A549 (cell line): ENCODE data around the gene GLS. TPM values are rescaled to one million over a fixed set of nuclear protein-coding genes. Genes with fewer than 3 reads are reported as not detected.

Experiments
- ATAC-seq, 2 experiments: fragments of 200-7000 bp in 1 of 2; fragments of >200 bp in 1 of 2; cut with Nextera tagmentation in 1 of 2; cut with Tn5 transposase in 1 of 2; 3 replicates each; pipeline versions ENCODE4 v1.8.0 to v1.9.1; 2018 to 2020; ENCODE audit warnings: mild to moderate bottlenecking in 1 of 2, moderate library complexity in 1 of 2
- CTCF ChIA-PET: fragments of 300-600 bp; sonication (Branson Sonifier 250); formaldehyde crosslinking; extraction: SDS; loops from one replicate; lab custom pipeline; 2021; ENCODE audit warnings: antibody characterized with exemption, inconsistent platforms; lab: Yijun Ruan, JAX
- POLR2A ChIA-PET: fragments of 350-600 bp; formaldehyde crosslinking; extraction: SDS; loops from one replicate; lab custom pipeline; 2021; ENCODE audit warnings: antibody characterized with exemption, inconsistent platforms; lab: Yijun Ruan, JAX
- DNase-seq, 2 experiments: peaks; one replicate each; pipeline versions ENCODE4 v3.0.0 to v3.0.0-alpha.2; 2011 to 2016; ENCODE audit warnings: low read depth in 1 of 2, low spot score in 1 of 2
- FAIRE-seq: peaks from 2 replicates; lab custom pipeline; 2011; peaks lifted over from hg19 to GRCh38; lab: Jason Lieb, UNC
- H3K27ac ChIP-seq, 2 experiments: fragments of >200 bp; sonication (Bioruptor Twin); formaldehyde crosslinking; 3 replicates each; pipeline ENCODE4 v1.5.1; 2016 to 2017
- H3K4me1 ChIP-seq: fragments of >200 bp; sonication (Bioruptor Twin); formaldehyde crosslinking; 3 replicates; pipeline ENCODE4 v1.6.1; 2016
- H3K4me2 ChIP-seq: fragments of >200 bp; sonication (Bioruptor Twin); formaldehyde crosslinking; 3 replicates; pipeline ENCODE4 v1.6.1; 2016
- H3K4me3 ChIP-seq: fragments of >200 bp; sonication (Bioruptor Twin); formaldehyde crosslinking; 3 replicates; pipeline ENCODE4 v1.5.1; 2016
- H3K9me3 ChIP-seq: fragments of >200 bp; sonication (Bioruptor Twin); formaldehyde crosslinking; 3 replicates; pipeline ENCODE4 v1.6.1; 2016
- CBX2 ChIP-seq: fragments of 200-600 bp; sonication (generic); IDR thresholded peaks from 2 replicates; pipeline ENCODE4 v1.6.1; 2016; ENCODE audit warnings: low read depth, mild to moderate bottlenecking, borderline replicate concordance
- CEBPB ChIP-seq, 2 experiments: fragments of >200 bp in 1 of 2; sonication (Bioruptor Twin) in 1 of 2; formaldehyde crosslinking in 1 of 2; IDR thresholded peaks; 2 replicates each; pipeline ENCODE4 v1.6.1; 2012 to 2016
- EHF ChIP-seq: fragments of 250-450 bp; sonication (Bioruptor Pico); IDR thresholded peaks from 2 replicates; pipeline ENCODE4 v1.5.0; 2020; ENCODE audit warnings: mild to moderate bottlenecking
- FOSL2 ChIP-seq, 2 experiments: fragments of 450-650 bp in 1 of 2; fragments of >200 bp in 1 of 2; sonication (Bioruptor Twin) in 1 of 2; formaldehyde crosslinking; IDR thresholded peaks; 2 replicates each; pipeline versions ENCODE4 v1.5.0 to v1.6.1; 2016 to 2020; ENCODE audit warnings: mild to moderate bottlenecking in 1 of 2, moderate library complexity in 1 of 2
- FOXS1 ChIP-seq: fragments of 250-450 bp; sonication (Bioruptor Pico); IDR thresholded peaks from 2 replicates; pipeline ENCODE4 v1.5.0; 2020; ENCODE audit warnings: mild to moderate bottlenecking, moderate library complexity
- HOXB5 ChIP-seq: fragments of 250-450 bp; sonication (Bioruptor Pico); IDR thresholded peaks from 2 replicates; pipeline ENCODE4 v1.5.0; 2020; ENCODE audit warnings: mild to moderate bottlenecking, moderate library complexity
- JUNB ChIP-seq: fragments of >200 bp; sonication (Bioruptor Twin); formaldehyde crosslinking; IDR thresholded peaks from 2 replicates; pipeline ENCODE4 v1.6.1; 2016
- KDM1A ChIP-seq: fragments of 200-600 bp; sonication (generic); IDR thresholded peaks from 2 replicates; pipeline ENCODE4 v1.6.1; 2016; ENCODE audit warnings: low read depth, mild to moderate bottlenecking
- KDM5A ChIP-seq: fragments of 200-600 bp; sonication (generic); IDR thresholded peaks from 2 replicates; pipeline ENCODE4 v1.6.1; 2016; ENCODE audit warnings: antibody characterized with exemption, mild to moderate bottlenecking
- RCOR1 ChIP-seq: fragments of 150-350 bp; IDR thresholded peaks from 2 replicates; pipeline ENCODE4 v1.6.1; 2014; ENCODE audit warnings: antibody characterized with exemption, low read length, low read depth
- RNF2 ChIP-seq: fragments of 200-600 bp; sonication (generic); IDR thresholded peaks from 2 replicates; pipeline ENCODE4 v1.6.1; 2016; ENCODE audit warnings: low read depth, mild to moderate bottlenecking, antibody characterized with exemption, moderate library complexity, borderline replicate concordance
- TP53 ChIP-seq: fragments of 250-450 bp; sonication (Bioruptor Pico); IDR thresholded peaks from 2 replicates; pipeline ENCODE4 v1.5.0; 2021; ENCODE audit warnings: mild to moderate bottlenecking, moderate library complexity
- ZC3H11A ChIP-seq: fragments of 450-650 bp; IDR thresholded peaks from 2 replicates; pipeline ENCODE4 v1.6.1; 2014; ENCODE audit warnings: antibody characterized with exemption, mild to moderate bottlenecking
- ZSCAN20 ChIP-seq: fragments of 250-450 bp; sonication (Bioruptor Pico); IDR thresholded peaks from 2 replicates; pipeline ENCODE4 v1.8.0; 2022; ENCODE audit warnings: mild to moderate bottlenecking, moderate library complexity
- WGBS: methylation state at CpG from one replicate; pipeline ENCODE4 v1.1.6; 2017; ENCODE audit errors: missing lambda C conversion rate; 5-methylcytosine and 5-hydroxymethylcytosine counted together
- polyA plus RNA-seq, 4 experiments: library from polyadenylated mRNA; depleted of rRNA in 3 of 4; stranded (reverse); fragments of >200 nt; fragmentation: RNase III in 1 of 4; extraction: RNeasy Plus Mini Kit Qiagen cat#74134 plus additional on column Dnase treatment in 1 of 4; gene quantifications; 2 replicates in 3 of 4; 3 replicates in 1 of 4; pipeline ENCODE4 v1.2.3, GENCODE V29; 2011 to 2017
- TF ChIP-seq, protein P1 (sequence below): fragments of 150-350 bp; IDR thresholded peaks from 2 replicates; pipeline ENCODE4 v1.6.1; 2014; ENCODE audit warnings: low read depth, mild to moderate bottlenecking, low read length
- TF ChIP-seq, protein P2 (sequence below): IDR thresholded peaks from 2 replicates; pipeline ENCODE4 v1.6.1; 2012; ENCODE audit warnings: low read depth, borderline replicate concordance
- TF ChIP-seq, protein P3 (sequence below): fragments of 250-450 bp; sonication (Bioruptor Pico); IDR thresholded peaks from 2 replicates; pipeline ENCODE4 v1.5.0; 2021; ENCODE audit warnings: mild to moderate bottlenecking, moderate library complexity, borderline replicate concordance

GLS gene
- polyA plus RNA-seq, 2 of the 4 experiments (the other 2 are of a cell fraction): 269 to 321 TPM

DNA sequence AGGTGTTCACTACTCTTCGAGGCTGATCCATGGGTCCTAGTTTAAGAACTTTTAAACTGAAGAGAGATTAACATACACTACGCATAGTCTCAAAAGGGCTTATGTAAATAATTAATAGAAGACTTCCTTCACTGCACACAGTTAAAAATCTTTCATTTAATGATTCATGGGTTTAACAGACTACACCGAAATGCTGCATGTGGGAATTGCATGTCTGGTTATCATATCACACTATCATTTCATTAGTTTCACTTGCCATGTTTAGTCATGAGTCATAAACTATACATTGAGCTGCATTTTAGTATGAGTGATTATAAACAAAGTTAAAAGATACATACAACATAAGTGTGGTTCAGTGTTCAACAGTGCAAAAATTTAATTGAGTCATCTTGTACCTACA, 31.2 kb downstream of the GLS start:
- 8% methylated on average over 3 of the region's 3 CpGs for WGBS
- DNase-seq: peak in 1 of 2 experiments; percentile 29
- H3K4me2 ChIP-seq: peak overlapping the region; percentile 84
- TF ChIP-seq FOSL2 (IDR thresholded peaks at IDR 0.05) (no peak), FOSL2 (CRISPR knock-in tag; IDR thresholded peaks at IDR 0.05) (peak; percentile 78), HOXB5 (CRISPR knock-in tag) (no peak), JUNB (peak; percentile 17; the same call in 1 of the 2 replicates)
- TF ChIP-seq, all 56 proteins: peak for 2
- ChIA-PET POLR2A (no interaction called here), CTCF (interaction anchor here (0.7 kb wide), 1 partner anchor 25 kb away, joined by 4 read pairs; no protein-coding TSS in a partner anchor)
- Histone ChIP-seq H3K9me3 (no peaks in the 10 kb centered on the region), H3K4me3 (peak overlapping the region; percentile 14; the same call in 1 of the 3 replicates), H3K27ac (peak overlapping the region; percentile 58 to 66), H3K4me1 (peaks cover 86% of the 10 kb centered on the region)
- FAIRE-seq (peak; percentile 74), ATAC-seq (peak; percentile 55 to 63; a peak in 4 of 6 replicates)

DNA sequence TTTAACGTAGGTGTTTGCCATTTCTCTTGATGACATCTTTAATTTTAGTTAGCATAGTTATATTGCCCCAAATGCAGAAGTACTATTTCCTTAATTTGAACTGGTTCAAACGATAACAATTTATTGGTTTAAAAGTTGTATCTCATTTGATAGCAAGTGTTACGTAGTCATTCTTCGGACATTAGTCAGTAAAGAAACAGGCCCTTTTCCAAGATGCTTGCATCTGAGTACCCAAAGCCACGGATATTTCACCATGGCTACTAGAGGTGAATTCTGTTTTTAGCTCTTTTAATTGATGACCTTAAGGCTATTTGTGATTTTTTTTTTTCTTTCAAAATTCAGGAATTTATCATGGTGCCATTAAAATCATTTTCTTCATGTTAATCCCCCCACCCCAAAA, 32.1 kb downstream of the GLS start:
- Histone ChIP-seq H3K4me2 (peak overlapping the region; percentile 84), H3K4me1 (peaks cover 89% of the 10 kb centered on the region), H3K9me3 (no peaks in the 10 kb centered on the region), H3K27ac (peak overlapping the region; percentile 51 to 58; a peak in 3 of 6 replicates), H3K4me3 (no peak overlapping the region)
- DNase-seq: no peak
- WGBS: 66% methylated on average over 5 of the region's 5 CpGs
- POLR2A ChIA-PET: no interaction called here
- TF ChIP-seq KDM1A: no peak
- no peak for TF ChIP-seq KDM5A
- no peak for TF ChIP-seq CBX2
- TF ChIP-seq EHF (CRISPR knock-in tag): no peak
- TF ChIP-seq TP53 (CRISPR knock-in tag): no peak
- no peak for TF ChIP-seq JUNB
- TF ChIP-seq ZC3H11A: no peak
- TF ChIP-seq, protein P1, sequence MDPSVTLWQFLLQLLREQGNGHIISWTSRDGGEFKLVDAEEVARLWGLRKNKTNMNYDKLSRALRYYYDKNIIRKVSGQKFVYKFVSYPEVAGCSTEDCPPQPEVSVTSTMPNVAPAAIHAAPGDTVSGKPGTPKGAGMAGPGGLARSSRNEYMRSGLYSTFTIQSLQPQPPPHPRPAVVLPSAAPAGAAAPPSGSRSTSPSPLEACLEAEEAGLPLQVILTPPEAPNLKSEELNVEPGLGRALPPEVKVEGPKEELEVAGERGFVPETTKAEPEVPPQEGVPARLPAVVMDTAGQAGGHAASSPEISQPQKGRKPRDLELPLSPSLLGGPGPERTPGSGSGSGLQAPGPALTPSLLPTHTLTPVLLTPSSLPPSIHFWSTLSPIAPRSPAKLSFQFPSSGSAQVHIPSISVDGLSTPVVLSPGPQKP: no peak
- no peak for TF ChIP-seq FOXS1 (CRISPR knock-in tag)
- no peak for TF ChIP-seq ZSCAN20 (CRISPR knock-in tag)
- TF ChIP-seq RNF2: no peak
- TF ChIP-seq, protein P2, sequence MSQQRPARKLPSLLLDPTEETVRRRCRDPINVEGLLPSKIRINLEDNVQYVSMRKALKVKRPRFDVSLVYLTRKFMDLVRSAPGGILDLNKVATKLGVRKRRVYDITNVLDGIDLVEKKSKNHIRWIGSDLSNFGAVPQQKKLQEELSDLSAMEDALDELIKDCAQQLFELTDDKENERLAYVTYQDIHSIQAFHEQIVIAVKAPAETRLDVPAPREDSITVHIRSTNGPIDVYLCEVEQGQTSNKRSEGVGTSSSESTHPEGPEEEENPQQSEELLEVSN: no peak
- TF ChIP-seq CEBPB (IDR thresholded peaks at IDR 0.05): no peak
- CTCF ChIA-PET: interaction anchor here (1.8 kb wide), 1 partner anchor 62 kb away, joined by 7 read pairs; no protein-coding TSS in a partner anchor
- FAIRE-seq: peak; percentile 23
- ATAC-seq: no peak

DNA sequence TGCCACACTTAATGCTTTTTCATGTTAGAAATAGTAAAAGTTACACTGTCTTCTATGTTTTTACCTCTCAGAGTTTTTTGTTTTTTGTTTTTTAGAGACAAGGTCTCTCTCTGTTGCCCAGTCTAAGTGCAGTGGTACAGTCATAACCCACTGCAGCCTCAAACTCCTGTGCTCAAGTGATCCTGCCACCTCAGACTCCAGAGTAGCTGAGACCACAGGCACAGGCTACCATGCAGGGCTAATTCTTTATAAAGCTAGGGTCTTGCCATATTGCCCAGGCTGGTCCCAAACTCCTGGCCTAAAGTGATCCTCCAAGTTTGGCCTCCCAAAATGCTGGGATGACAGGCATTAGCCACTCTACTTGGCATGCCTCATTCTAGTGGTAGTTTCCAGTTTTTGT, 33.1 kb downstream of the GLS start:
- peak overlapping the region in 1 of 2 experiments; percentile 33; a peak in 3 of 6 replicates for H3K27ac ChIP-seq
- H3K4me1 ChIP-seq: peaks cover 84% of the 10 kb centered on the region
- ChIA-PET POLR2A (no interaction called here), CTCF (interaction anchor here (1.2 to 1.8 kb wide), 3 partner anchors 11 to 63 kb away, joined by 3 to 7 read pairs (median 3); no protein-coding TSS in a partner anchor)
- H3K9me3 ChIP-seq: no peaks in the 10 kb centered on the region
- DNase-seq (no peak), FAIRE-seq (no peak), ATAC-seq (peak in 1 of 2 experiments; percentile 18; a peak in 2 of 6 replicates)
- no peak overlapping the region for H3K4me3 ChIP-seq
- TF ChIP-seq RCOR1: no peak
- TF ChIP-seq, protein P3, sequence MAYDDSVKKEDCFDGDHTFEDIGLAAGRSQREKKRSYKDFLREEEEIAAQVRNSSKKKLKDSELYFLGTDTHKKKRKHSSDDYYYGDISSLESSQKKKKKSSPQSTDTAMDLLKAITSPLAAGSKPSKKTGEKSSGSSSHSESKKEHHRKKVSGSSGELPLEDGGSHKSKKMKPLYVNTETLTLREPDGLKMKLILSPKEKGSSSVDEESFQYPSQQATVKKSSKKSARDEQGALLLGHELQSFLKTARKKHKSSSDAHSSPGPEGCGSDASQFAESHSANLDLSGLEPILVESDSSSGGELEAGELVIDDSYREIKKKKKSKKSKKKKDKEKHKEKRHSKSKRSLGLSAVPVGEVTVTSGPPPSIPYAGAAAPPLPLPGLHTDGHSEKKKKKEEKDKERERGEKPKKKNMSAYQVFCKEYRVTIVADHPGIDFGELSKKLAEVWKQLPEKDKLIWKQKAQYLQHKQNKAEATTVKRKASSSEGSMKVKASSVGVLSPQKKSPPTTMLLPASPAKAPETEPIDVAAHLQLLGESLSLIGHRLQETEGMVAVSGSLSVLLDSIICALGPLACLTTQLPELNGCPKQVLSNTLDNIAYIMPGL (CRISPR knock-in tag): no peak
- peak overlapping the region; percentile 3; the same call in 2 of the 3 replicates for H3K4me2 ChIP-seq
